ENCODE measurements around the gene SPATA2L. TPM values are rescaled to one million over a fixed set of nuclear protein-coding genes. Genes with fewer than 3 reads are reported as not detected.

SPATA2L gene
- total and polyA plus RNA-seq, 10 of the 15 experiments (the other 5 are each of a cell fraction or from before 2014, with no cell fraction given): 0.20 to 6.9 (median 3.9) TPM; not detected in 1

DNA sequence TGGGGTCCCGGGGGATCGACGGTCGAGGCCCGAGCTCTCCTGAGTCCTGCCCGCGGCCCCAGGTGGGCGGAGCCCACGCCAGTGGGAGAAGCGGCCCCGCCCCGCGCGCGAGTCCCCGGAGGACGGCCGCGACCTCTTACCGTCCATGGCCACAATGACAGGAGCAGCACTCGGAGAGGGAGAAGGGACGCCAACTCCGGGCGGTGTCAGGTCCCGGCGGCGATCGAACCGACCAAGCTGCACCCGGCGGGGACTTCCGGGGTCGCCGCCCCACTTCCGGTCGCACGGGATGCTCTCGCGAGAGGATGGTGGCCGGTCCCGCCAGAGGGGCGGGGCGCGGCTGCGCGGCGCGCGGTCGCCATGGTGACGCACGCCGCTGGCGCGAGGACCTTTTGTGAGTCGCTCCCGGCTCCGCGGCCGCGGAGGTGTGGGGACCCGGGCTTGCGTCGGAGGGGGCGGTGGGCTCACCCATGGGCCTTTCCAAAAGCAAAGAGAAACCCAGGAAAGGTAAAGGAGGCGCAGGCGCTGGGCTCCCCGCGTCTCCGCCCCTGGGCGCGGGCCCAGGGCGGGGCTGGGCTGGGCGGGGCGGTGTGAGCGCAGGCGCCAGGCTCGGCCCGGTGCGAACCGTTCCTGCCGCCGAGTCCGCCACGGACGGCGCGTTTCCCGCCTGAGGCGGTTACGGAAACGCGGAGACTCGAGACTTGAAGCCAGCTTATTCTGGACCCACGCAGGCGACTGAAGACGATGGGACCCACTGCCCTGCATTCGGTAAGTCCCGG lies 43.9 kb downstream of the SPATA2L start, which contains the start of the genes CHMP1A and SPATA33 (continued):
- TF ChIP-seq HDGF (IDR thresholded peaks at IDR 0.05) (no peak), CREB1 (IDR thresholded peaks at IDR 0.05; ENCODE audit: low read depth) (no peak), ZNF217 (IDR thresholded peaks at IDR 0.05) (no peak), MTA2 (IDR thresholded peaks at IDR 0.05; ENCODE audit: low read depth) (no peak), RAD21 (IDR thresholded peaks at IDR 0.05; ENCODE audit: insufficient read depth, low read depth, low read length) (no peak), HDAC6 (IDR thresholded peaks at IDR 0.05; ENCODE audit: unreplicated experiment) (no peak), EZH2 (IDR thresholded peaks at IDR 0.05; ENCODE audit: borderline replicate concordance, control insufficient read depth, low read depth, low read length) (no peak), MEF2B (IDR thresholded peaks at IDR 0.05; ENCODE audit: partially characterized antibody, poor library complexity, severe bottlenecking) (peak; percentile 55), SPI1 (IDR thresholded peaks at IDR 0.05; ENCODE audit: borderline replicate concordance, insufficient read depth, low read depth, low read length) (no peak), TCF12 (IDR thresholded peaks at IDR 0.05; ENCODE audit: low read depth, low read length) (0 out of 2 replicates have a peak, but pooled peaks have one; percentile 19), ATF2 (IDR thresholded peaks at IDR 0.05; ENCODE audit: low read length) (no peak), STAT1 (conservative IDR thresholded peaks at IDR 0.05) (no peak), TARDBP (IDR thresholded peaks at IDR 0.05; ENCODE audit: borderline replicate concordance) (no peak), BCL11A (IDR thresholded peaks at IDR 0.05; ENCODE audit: low read depth, low read length) (0 out of 2 replicates have a peak, but pooled peaks have one; percentile 13), MEF2A (IDR thresholded peaks at IDR 0.05; ENCODE audit: insufficient read depth, low read depth, low read length) (no peak), PKNOX1 (IDR thresholded peaks at IDR 0.05) (0 out of 2 replicates have a peak, but pooled peaks have one; percentile 17), USF1 (IDR thresholded peaks at IDR 0.05; ENCODE audit: borderline replicate concordance, extremely low read length, insufficient read depth, low read depth, low read length) (no peak)
- TF ChIP-seq, protein P1, sequence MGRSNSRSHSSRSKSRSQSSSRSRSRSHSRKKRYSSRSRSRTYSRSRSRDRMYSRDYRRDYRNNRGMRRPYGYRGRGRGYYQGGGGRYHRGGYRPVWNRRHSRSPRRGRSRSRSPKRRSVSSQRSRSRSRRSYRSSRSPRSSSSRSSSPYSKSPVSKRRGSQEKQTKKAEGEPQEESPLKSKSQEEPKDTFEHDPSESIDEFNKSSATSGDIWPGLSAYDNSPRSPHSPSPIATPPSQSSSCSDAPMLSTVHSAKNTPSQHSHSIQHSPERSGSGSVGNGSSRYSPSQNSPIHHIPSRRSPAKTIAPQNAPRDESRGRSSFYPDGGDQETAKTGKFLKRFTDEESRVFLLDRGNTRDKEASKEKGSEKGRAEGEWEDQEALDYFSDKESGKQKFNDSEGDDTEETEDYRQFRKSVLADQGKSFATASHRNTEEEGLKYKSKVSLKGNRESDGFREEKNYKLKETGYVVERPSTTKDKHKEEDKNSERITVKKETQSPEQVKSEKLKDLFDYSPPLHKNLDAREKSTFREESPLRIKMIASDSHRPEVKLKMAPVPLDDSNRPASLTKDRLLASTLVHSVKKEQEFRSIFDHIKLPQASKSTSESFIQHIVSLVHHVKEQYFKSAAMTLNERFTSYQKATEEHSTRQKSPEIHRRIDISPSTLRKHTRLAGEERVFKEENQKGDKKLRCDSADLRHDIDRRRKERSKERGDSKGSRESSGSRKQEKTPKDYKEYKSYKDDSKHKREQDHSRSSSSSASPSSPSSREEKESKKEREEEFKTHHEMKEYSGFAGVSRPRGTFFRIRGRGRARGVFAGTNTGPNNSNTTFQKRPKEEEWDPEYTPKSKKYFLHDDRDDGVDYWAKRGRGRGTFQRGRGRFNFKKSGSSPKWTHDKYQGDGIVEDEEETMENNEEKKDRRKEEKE (IDR thresholded peaks at IDR 0.05): no peak
- TF ChIP-seq, protein P2, sequence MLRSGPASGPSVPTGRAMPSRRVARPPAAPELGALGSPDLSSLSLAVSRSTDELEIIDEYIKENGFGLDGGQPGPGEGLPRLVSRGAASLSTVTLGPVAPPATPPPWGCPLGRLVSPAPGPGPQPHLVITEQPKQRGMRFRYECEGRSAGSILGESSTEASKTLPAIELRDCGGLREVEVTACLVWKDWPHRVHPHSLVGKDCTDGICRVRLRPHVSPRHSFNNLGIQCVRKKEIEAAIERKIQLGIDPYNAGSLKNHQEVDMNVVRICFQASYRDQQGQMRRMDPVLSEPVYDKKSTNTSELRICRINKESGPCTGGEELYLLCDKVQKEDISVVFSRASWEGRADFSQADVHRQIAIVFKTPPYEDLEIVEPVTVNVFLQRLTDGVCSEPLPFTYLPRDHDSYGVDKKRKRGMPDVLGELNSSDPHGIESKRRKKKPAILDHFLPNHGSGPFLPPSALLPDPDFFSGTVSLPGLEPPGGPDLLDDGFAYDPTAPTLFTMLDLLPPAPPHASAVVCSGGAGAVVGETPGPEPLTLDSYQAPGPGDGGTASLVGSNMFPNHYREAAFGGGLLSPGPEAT (IDR thresholded peaks at IDR 0.05; ENCODE audit: low read depth): no peak
